SK-N-SH (cell line): Measurements from ENCODE around the gene CHST2.

ENCODE experiments used
- CTCF ChIP-seq: fragments of 200-600 bp; sonication (generic); IDR thresholded peaks from 2 replicates; pipeline ENCODE4 v1.6.1; 2017; ENCODE audit warnings: antibody characterized with exemption, mild to moderate bottlenecking, moderate library complexity
- EP300 ChIP-seq, 2 experiments: IDR thresholded peaks; 2 replicates each; pipeline versions ENCODE4 v1.4.0 to v1.6.1; 2012; ENCODE audit warnings: borderline replicate concordance in 1 of 2, low read depth in 1 of 2, low read length in 1 of 2
- JUND ChIP-seq: IDR thresholded peaks from 2 replicates; pipeline ENCODE4 v1.4.0; 2012
- POLR2AphosphoS5 ChIP-seq: IDR thresholded peaks from 2 replicates; pipeline ENCODE4 v1.6.1; 2012; ENCODE audit warnings: low read depth, low read length
- ZBTB33 ChIP-seq: IDR thresholded peaks from 2 replicates; pipeline ENCODE4 v1.4.0; 2012; ENCODE audit warnings: low read depth, borderline replicate concordance

- TF ChIP-seq CTCF (no peak), POLR2AphosphoS5 (no peak), JUND (no peak), ZBTB33 (no peak), EP300 (IDR thresholded peaks at IDR 0.05; ENCODE audit: borderline replicate concordance in 1 of 2, low read depth in 1 of 2, low read length in 1 of 2) (no peak)
Measured at GRCh38 chr3:143150071-143150470, 30.5 kb downstream of the CHST2 start.
